HPDE6-E6E7 (cell line): ENCODE results near the gene S100A2.

Source experiments
- DNase-seq: peaks from one replicate; pipeline ENCODE4 v3.0.0; 2011; ENCODE audit warnings: missing footprints; ENCODE audit errors: extremely low spot score

The S100A2 gene

GRCh38 chr1:153545067-153546055, 20.3 kb downstream of the S100A2 start, which contains the start of gene S100A4:
Gene S100A4 (minus strand): TSS chr1:153545806. CDS start chr1:153544794, 1,012 bp downstream.
- DNase-seq: peak; percentile 93

GRCh38 chr1:153544453-153545066, 21.1 kb downstream of the S100A2 start:
- no peak for DNase-seq

GRCh38 chr1:153543736-153544135, 21.9 kb downstream of the S100A2 start:
- no peak for DNase-seq

- no peak for DNase-seq
These were observed 22.5 kb downstream of the S100A2 start for GRCh38 chr1:153542956-153543711.

- DNase-seq: no peak
These were observed 23.7 kb downstream of the S100A2 start for GRCh38 chr1:153541641-153542590.

GRCh38 chr1:153540394-153541361, 25.0 kb downstream of the S100A2 start, which contains the start of gene S100A5:
Gene S100A5 (minus strand): TSS chr1:153540934. CDS start chr1:153540191, 743 bp downstream.
- no peak for DNase-seq

GRCh38 chr1:153539395-153540093, 26.1 kb downstream of the S100A2 start:
- DNase-seq: no peak

GRCh38 chr1:153538315-153538821, 27.3 kb downstream of the S100A2 start:
- no peak for DNase-seq

GRCh38 chr1:153537376-153537730, 28.3 kb downstream of the S100A2 start:
- no peak for DNase-seq

GRCh38 chr1:153536671-153537375, 28.8 kb downstream of the S100A2 start:
- DNase-seq: no peak

- peak; percentile 70 for DNase-seq
These were observed 29.5 kb downstream of the S100A2 start for GRCh38 chr1:153536012-153536670.

- DNase-seq: no peak
These were observed 30.2 kb downstream of the S100A2 start, which contains the start of gene S100A6 for GRCh38 chr1:153535242-153536011. Gene S100A6 (minus strand): TSS chr1:153535991. CDS start chr1:153535339, 652 bp downstream.

GRCh38 chr1:153534925-153535241, 30.8 kb downstream of the S100A2 start:
- no peak for DNase-seq

GRCh38 chr1:153534226-153534924, 31.3 kb downstream of the S100A2 start:
- no peak for DNase-seq

GRCh38 chr1:153533689-153534201, 31.9 kb downstream of the S100A2 start:
- peak; percentile 84 for DNase-seq
